CD14-positive monocyte (primary cell): Measurements from ENCODE around the gene PCNT. TPM values are rescaled to one million over a fixed set of nuclear protein-coding genes. Genes with fewer than 3 reads are reported as not detected.

Experiments
- DNase-seq, 3 donors: peaks; one replicate each; pipeline ENCODE4 v3.0.0-alpha.2; 2011 to 2022
- H2AFZ ChIP-seq: 2 replicates; pipeline ENCODE4 v1.6.0; 2012; ENCODE audit warnings: mild to moderate bottlenecking, low read depth, low read length, inconsistent platforms; ENCODE audit not compliant: insufficient read depth, poor library complexity, severe bottlenecking
- H3K27ac ChIP-seq, 2 donors: 1 replicate in 1 of 2; 2 replicates in 1 of 2; pipeline ENCODE4 v1.5.1; 2012 to 2013; ENCODE audit warnings: low read length in 2 of 2, control low read depth in 1 of 2, inconsistent platforms in 1 of 2, low read depth in 1 of 2, mild to moderate bottlenecking in 1 of 2
- H3K27me3 ChIP-seq, 2 donors: one replicate each; pipeline versions ENCODE4 v1.6.0 to v1.6.1; 2011 to 2013; ENCODE audit warnings: low read length in 2 of 2; ENCODE audit not compliant: control insufficient read depth in 2 of 2, insufficient read depth in 2 of 2
- H3K36me3 ChIP-seq, 2 donors: replicated peaks in 1 of 2; 1 replicate in 1 of 2; 2 replicates in 1 of 2; pipeline versions ENCODE4 v1.5.1 to v1.6.1; 2012 to 2013; ENCODE audit warnings: low read length in 2 of 2, control low read depth in 1 of 2, inconsistent platforms in 1 of 2, mild to moderate bottlenecking in 1 of 2; ENCODE audit not compliant: insufficient read depth in 2 of 2, control insufficient read depth in 1 of 2
- H3K4me1 ChIP-seq, 2 donors: 1 replicate in 1 of 2; 2 replicates in 1 of 2; pipeline versions ENCODE4 v1.5.1 to v1.6.1; 2012 to 2013; ENCODE audit warnings: low read length in 2 of 2, control low read depth in 1 of 2, inconsistent platforms in 1 of 2, mild to moderate bottlenecking in 1 of 2, moderate library complexity in 1 of 2; ENCODE audit not compliant: insufficient read depth in 2 of 2, control insufficient read depth in 1 of 2
- H3K4me2 ChIP-seq: replicated peaks from 2 replicates; pipeline ENCODE3; 2012; ENCODE audit warnings: low read length, moderate library complexity, mild to moderate bottlenecking; ENCODE audit not compliant: poor library complexity, severe bottlenecking; ENCODE audit errors: extremely low read depth
- H3K4me3 ChIP-seq, 3 experiments: fragments of 200-600 bp in 1 of 3; sonication (generic) in 1 of 3; replicated peaks in 1 of 3; 1 replicate in 2 of 3; 2 replicates in 1 of 3; pipeline ENCODE4 v1.5.1; 2011 to 2013; ENCODE audit warnings: low read length in 3 of 3, mild to moderate bottlenecking in 3 of 3, control low read depth in 2 of 3, low read depth in 2 of 3, inconsistent platforms in 1 of 3, moderate library complexity in 1 of 3
- H3K79me2 ChIP-seq: 2 replicates; pipeline ENCODE4 v1.6.0; 2012; ENCODE audit warnings: mild to moderate bottlenecking, control low read depth, inconsistent platforms, low read length, moderate library complexity; ENCODE audit not compliant: insufficient read depth
- H3K9ac ChIP-seq: 2 replicates; pipeline ENCODE4 v1.6.0; 2017; ENCODE audit warnings: low read length, mild to moderate bottlenecking; ENCODE audit not compliant: insufficient read depth, poor library complexity, severe bottlenecking
- H3K9me3 ChIP-seq, 2 donors: replicated peaks in 1 of 2; 1 replicate in 1 of 2; 2 replicates in 1 of 2; pipeline versions ENCODE4 v1.5.1 to v1.6.1; 2012 to 2013; ENCODE audit warnings: low read length in 2 of 2, control low read depth in 1 of 2; ENCODE audit not compliant: control insufficient read depth in 1 of 2, insufficient read depth in 1 of 2
- H4K20me1 ChIP-seq: 2 replicates; pipeline ENCODE4 v1.6.0; 2012; ENCODE audit warnings: mild to moderate bottlenecking, low read length, control low read depth, moderate library complexity; ENCODE audit not compliant: insufficient read depth
- H3K27ac Mint-ChIP-seq, 7 donors: one replicate each; pipeline ENCODE4 v1.8.0; 2020; ENCODE audit warnings: mild to moderate bottlenecking in 7 of 7, mixed read lengths in 7 of 7, moderate library complexity in 6 of 7, inconsistent platforms in 2 of 7
- H3K27me3 Mint-ChIP-seq, 3 donors: one replicate each; pipeline ENCODE4 v1.8.0; 2021 to 2022; ENCODE audit warnings: low read depth in 3 of 3, mild to moderate bottlenecking in 3 of 3, mixed read lengths in 3 of 3, moderate library complexity in 3 of 3, inconsistent platforms in 1 of 3
- H3K36me3 Mint-ChIP-seq, 2 donors: one replicate each; pipeline ENCODE4 v1.8.0; 2020; ENCODE audit warnings: mixed read lengths in 2 of 2, inconsistent platforms in 1 of 2, mild to moderate bottlenecking in 1 of 2
- H3K4me1 Mint-ChIP-seq: one replicate; pipeline ENCODE4 v1.8.0; 2020; ENCODE audit warnings: mild to moderate bottlenecking, mixed read lengths
- H3K4me3 Mint-ChIP-seq, 2 donors: one replicate each; pipeline ENCODE4 v1.8.0; 2020; ENCODE audit warnings: mild to moderate bottlenecking in 2 of 2, mixed read lengths in 2 of 2, moderate library complexity in 1 of 2
- H3K9me3 Mint-ChIP-seq, 7 donors: one replicate each; pipeline ENCODE4 v1.8.0; 2020 to 2022; ENCODE audit warnings: mixed read lengths in 7 of 7, mild to moderate bottlenecking in 6 of 7, moderate library complexity in 6 of 7, inconsistent platforms in 2 of 7
- WGBS: methylation state at CpG from one replicate; pipeline ENCODE4 v1.1.5; 2013; ENCODE audit warnings: missing lambda C conversion rate; ENCODE audit not compliant: insufficient coverage; 5-methylcytosine and 5-hydroxymethylcytosine counted together
- intact Hi-C, 2 donors: fragments of 100-400 bp; cut with micrococcal nuclease; formaldehyde crosslinking; loops; one replicate each; pipeline versions ENCODE4 v1.15.0 to v1.15.1; 2023
- polyA plus RNA-seq, 3 donors: library from polyadenylated mRNA; depleted of rRNA in 1 of 3; unstranded in 2 of 3; stranded (reverse) in 1 of 3; fragments of 300-500 nt in 2 of 3; fragments of >200 nt in 1 of 3; fragmentation: Illumina TruSeq in 2 of 3; gene quantifications; 1 replicate in 2 of 3; 2 replicates in 1 of 3; pipeline ENCODE4 v1.2.3, GENCODE V29; 2012 to 2021
- TF ChIP-seq, protein P1 (sequence below): fragments of 200-600 bp; IDR thresholded peaks from one replicate; pipeline ENCODE4 v1.8.0; 2022; ENCODE audit warnings: antibody characterized with exemption, mild to moderate bottlenecking

Gene PCNT
- polyA plus RNA-seq, 3 donors = 4.2 to 16.3 (median 5.1) TPM

DNA sequence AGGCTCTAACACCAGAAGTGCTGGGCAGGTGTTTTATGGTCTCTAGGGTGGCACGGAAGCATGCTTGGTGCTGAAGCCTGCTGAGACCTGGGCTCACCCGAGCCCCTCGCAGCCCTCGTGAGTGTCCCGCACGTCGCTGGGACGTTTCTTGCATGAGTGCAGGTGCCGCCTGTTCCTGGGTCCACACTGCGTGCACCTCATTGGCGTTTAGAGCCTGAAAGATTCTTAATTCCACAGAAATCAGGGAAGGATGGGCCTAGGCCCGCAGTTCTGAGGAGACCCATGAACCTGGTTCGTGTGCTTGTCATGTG, 91.0 kb downstream of the PCNT start:
- H3K27ac Mint-ChIP-seq = no peak overlapping the region
- WGBS = 98% methylated on average over 13 of the region's 13 CpGs

DNA sequence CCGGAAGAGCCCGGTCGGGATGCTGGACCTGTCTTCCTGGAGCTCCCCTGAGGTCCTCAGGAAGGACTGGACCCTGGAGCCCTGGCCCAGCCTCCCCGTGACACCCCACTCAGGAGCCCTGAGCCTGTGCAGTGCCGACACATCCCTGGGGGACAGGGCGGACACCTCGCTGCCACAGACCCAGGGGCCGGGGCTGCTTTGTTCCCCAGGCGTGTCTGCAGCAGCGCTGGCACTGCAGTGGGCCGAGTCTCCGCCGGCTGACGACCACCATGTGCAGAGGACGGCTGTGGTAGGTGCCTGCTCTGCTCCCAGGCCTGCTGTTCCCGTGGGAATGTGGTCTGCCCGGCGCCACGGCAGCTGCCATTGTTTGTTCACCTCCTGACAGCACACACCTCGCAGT, 92.6 kb downstream of the PCNT start:
- H3K9ac ChIP-seq = no peak overlapping the region
- DNase-seq = no peak
- H4K20me1 ChIP-seq = no peaks in the 10 kb centered on the region
- WGBS = 98% methylated on average over 20 of the region's 20 CpGs
- Mint-ChIP-seq H3K27ac (no peak overlapping the region), H3K4me1 (no peaks in the 10 kb centered on the region), H3K36me3 (peaks cover 63 to 89% of the 10 kb centered on the region in 2 donors), H3K4me3 (no peak overlapping the region), H3K27me3 (peaks cover 0 to 1% (median 0%) of the 10 kb centered on the region in 3 donors), H3K9me3 (no peaks in the 10 kb centered on the region)
- intact Hi-C loops = no loop called here
- no peaks in the 10 kb centered on the region for H3K27me3 ChIP-seq
- TF ChIP-seq, protein P1, sequence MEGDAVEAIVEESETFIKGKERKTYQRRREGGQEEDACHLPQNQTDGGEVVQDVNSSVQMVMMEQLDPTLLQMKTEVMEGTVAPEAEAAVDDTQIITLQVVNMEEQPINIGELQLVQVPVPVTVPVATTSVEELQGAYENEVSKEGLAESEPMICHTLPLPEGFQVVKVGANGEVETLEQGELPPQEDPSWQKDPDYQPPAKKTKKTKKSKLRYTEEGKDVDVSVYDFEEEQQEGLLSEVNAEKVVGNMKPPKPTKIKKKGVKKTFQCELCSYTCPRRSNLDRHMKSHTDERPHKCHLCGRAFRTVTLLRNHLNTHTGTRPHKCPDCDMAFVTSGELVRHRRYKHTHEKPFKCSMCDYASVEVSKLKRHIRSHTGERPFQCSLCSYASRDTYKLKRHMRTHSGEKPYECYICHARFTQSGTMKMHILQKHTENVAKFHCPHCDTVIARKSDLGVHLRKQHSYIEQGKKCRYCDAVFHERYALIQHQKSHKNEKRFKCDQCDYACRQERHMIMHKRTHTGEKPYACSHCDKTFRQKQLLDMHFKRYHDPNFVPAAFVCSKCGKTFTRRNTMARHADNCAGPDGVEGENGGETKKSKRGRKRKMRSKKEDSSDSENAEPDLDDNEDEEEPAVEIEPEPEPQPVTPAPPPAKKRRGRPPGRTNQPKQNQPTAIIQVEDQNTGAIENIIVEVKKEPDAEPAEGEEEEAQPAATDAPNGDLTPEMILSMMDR = no peak
- no peak overlapping the region for H3K27ac ChIP-seq
- no peak overlapping the region for H2AFZ ChIP-seq
- H3K4me1 ChIP-seq = no peaks in the 10 kb centered on the region
- H3K4me3 ChIP-seq = no peak overlapping the region
- peaks cover 44 to 89% of the 10 kb centered on the region in 2 donors for H3K36me3 ChIP-seq
- no peaks in the 10 kb centered on the region for H3K9me3 ChIP-seq
- no peaks in the 10 kb centered on the region for H3K79me2 ChIP-seq
- no peak overlapping the region for H3K4me2 ChIP-seq

More for the DNA sequence above, 91.0 kb downstream of the PCNT start:
- Mint-ChIP-seq H3K4me3 (no peak overlapping the region), H3K4me1 (no peaks in the 10 kb centered on the region), H3K36me3 (peaks cover 58 to 86% of the 10 kb centered on the region in 2 donors), H3K27me3 (peaks cover 0 to 1% (median 0%) of the 10 kb centered on the region in 3 donors), H3K9me3 (no peaks in the 10 kb centered on the region)
- Histone ChIP-seq H3K36me3 (peaks cover 47 to 89% of the 10 kb centered on the region in 2 donors), H2AFZ (no peak overlapping the region), H3K4me1 (no peaks in the 10 kb centered on the region), H3K4me2 (no peak overlapping the region), H3K27me3 (no peaks in the 10 kb centered on the region), H3K4me3 (no peak overlapping the region), H3K9me3 (no peaks in the 10 kb centered on the region), H3K9ac (no peak overlapping the region), H3K79me2 (no peaks in the 10 kb centered on the region), H3K27ac (no peak overlapping the region), H4K20me1 (no peaks in the 10 kb centered on the region)
- TF ChIP-seq, protein P1 = no peak
- intact Hi-C loops = no loop called here
- no peak for DNase-seq
